HUES64 (cell line): ENCODE data around the gene CCDC141.
"Not testable (repeated sequence)": the region's sequence is repeated elsewhere in the genome, so short reads cannot be mapped to it uniquely, and the experiment has no call there.

Experiments used
- H3K27ac ChIP-seq: 2 replicates; pipeline ENCODE4 v1.7.0; 2013; ENCODE audit warnings: low read depth, low read length, inconsistent platforms
- H3K27me3 ChIP-seq: 2 replicates; pipeline ENCODE4 v1.6.1; 2013; ENCODE audit warnings: mild to moderate bottlenecking, low read length; ENCODE audit not compliant: insufficient read depth
- H3K36me3 ChIP-seq: 2 replicates; pipeline ENCODE4 v1.6.1; 2013; ENCODE audit warnings: mild to moderate bottlenecking, low read length; ENCODE audit not compliant: insufficient read depth
- H3K4me1 ChIP-seq: 2 replicates; pipeline ENCODE4 v1.6.1; 2013; ENCODE audit warnings: mild to moderate bottlenecking, low read length, moderate library complexity; ENCODE audit not compliant: insufficient read depth
- H3K4me3 ChIP-seq: 2 replicates; pipeline ENCODE4 v1.5.1; 2013; ENCODE audit warnings: mild to moderate bottlenecking, low read length, moderate library complexity
- H3K9ac ChIP-seq: 2 replicates; pipeline ENCODE4 v1.6.1; 2013; ENCODE audit warnings: mild to moderate bottlenecking, low read depth, low read length
- H3K9me3 ChIP-seq: 2 replicates; pipeline ENCODE4 v1.6.1; 2013; ENCODE audit warnings: low read depth, low read length; ENCODE audit not compliant: insufficient read depth
- WGBS: fragments of 150-250, 120-280 bp; methylation state at CpG from one replicate; pipeline ENCODE4 v1.1.7; 2013; ENCODE audit warnings: missing lambda C conversion rate; 5-methylcytosine and 5-hydroxymethylcytosine counted together

The CCDC141 gene

GRCh38 chr2:178999476-178999875, 50.5 kb downstream of the CCDC141 start:
- 93% methylated on average over 4 of the region's 4 CpGs for WGBS
- H3K9me3 ChIP-seq = 0 out of 2 replicates have a peak, but pooled peaks cover 4% of the 10 kb centered on the region
- no peaks in the 10 kb centered on the region for H3K27me3 ChIP-seq
- H3K27ac ChIP-seq = no peak overlapping the region
- no peak overlapping the region for H3K9ac ChIP-seq
- H3K4me3 ChIP-seq = no peak overlapping the region
- peaks cover 3% of the 10 kb centered on the region; the same call in 1 of the 2 replicates for H3K36me3 ChIP-seq
- H3K4me1 ChIP-seq = no peaks in the 10 kb centered on the region

GRCh38 chr2:178998539-178998938, 51.4 kb downstream of the CCDC141 start:
- no peak overlapping the region for H3K4me3 ChIP-seq
- H3K27ac ChIP-seq = no peak overlapping the region
- 92% methylated on average over 2 of the region's 2 CpGs for WGBS
- no peaks in the 10 kb centered on the region for H3K27me3 ChIP-seq
- H3K4me1 ChIP-seq = no peaks in the 10 kb centered on the region
- H3K9ac ChIP-seq = no peak overlapping the region
- peaks cover 3% of the 10 kb centered on the region; the same call in 1 of the 2 replicates for H3K36me3 ChIP-seq
- peaks cover 13% of the 10 kb centered on the region; the same call in 1 of the 2 replicates for H3K9me3 ChIP-seq

- Histone ChIP-seq H3K9ac (no peak overlapping the region), H3K4me3 (no peak overlapping the region), H3K27ac (no peak overlapping the region), H3K4me1 (no peaks in the 10 kb centered on the region), H3K9me3 (peaks cover 13% of the 10 kb centered on the region; the same call in 1 of the 2 replicates), H3K27me3 (no peaks in the 10 kb centered on the region), H3K36me3 (peaks cover 3% of the 10 kb centered on the region; the same call in 1 of the 2 replicates)
- 94% methylated on average over 1 of the region's 2 CpGs for WGBS
These were observed 52.5 kb downstream of the CCDC141 start for GRCh38 chr2:178997477-178997876.

GRCh38 chr2:178997067-178997466, 52.9 kb downstream of the CCDC141 start:
- Histone ChIP-seq H3K9ac (no peak overlapping the region), H3K36me3 (peaks cover 3% of the 10 kb centered on the region; the same call in 1 of the 2 replicates), H3K4me1 (no peaks in the 10 kb centered on the region), H3K4me3 (no peak overlapping the region), H3K9me3 (peaks cover 13% of the 10 kb centered on the region; the same call in 1 of the 2 replicates), H3K27ac (no peak overlapping the region), H3K27me3 (no peaks in the 10 kb centered on the region)
- WGBS = 100% methylated on average over 1 of the region's 1 CpG

- no peak overlapping the region for H3K4me3 ChIP-seq
- H3K27me3 ChIP-seq = no peaks in the 10 kb centered on the region
- no peaks in the 10 kb centered on the region for H3K4me1 ChIP-seq
- no peak overlapping the region for H3K27ac ChIP-seq
- no peak overlapping the region for H3K9ac ChIP-seq
- H3K36me3 ChIP-seq = peaks cover 3% of the 10 kb centered on the region; the same call in 1 of the 2 replicates
- WGBS = 82% methylated on average over 4 of the region's 4 CpGs
- peaks cover 13% of the 10 kb centered on the region; the same call in 1 of the 2 replicates for H3K9me3 ChIP-seq
These were observed 55.7 kb downstream of the CCDC141 start for GRCh38 chr2:178994264-178994663.

- no peak overlapping the region for H3K4me3 ChIP-seq
- no peaks in the 10 kb centered on the region for H3K4me1 ChIP-seq
- 91% methylated on average over 2 of the region's 2 CpGs for WGBS
- H3K36me3 ChIP-seq = peaks cover 3% of the 10 kb centered on the region; the same call in 1 of the 2 replicates
- H3K9me3 ChIP-seq = peaks cover 13% of the 10 kb centered on the region; the same call in 1 of the 2 replicates
- no peaks in the 10 kb centered on the region for H3K27me3 ChIP-seq
- no peak overlapping the region for H3K9ac ChIP-seq
- H3K27ac ChIP-seq = no peak overlapping the region
These were observed 56.1 kb downstream of the CCDC141 start for GRCh38 chr2:178993788-178994187.

- H3K9ac ChIP-seq, H3K27me3 ChIP-seq, H3K27ac ChIP-seq, H3K4me1 ChIP-seq, H3K36me3 ChIP-seq, H3K4me3 ChIP-seq: not testable (repeated sequence)
- H3K9me3 ChIP-seq = peaks cover 13% of the 10 kb centered on the region; the same call in 1 of the 2 replicates
- 73% methylated on average over 3 of the region's 3 CpGs for WGBS
These were observed 57.2 kb downstream of the CCDC141 start for GRCh38 chr2:178992719-178993118.

- no peaks in the 10 kb centered on the region for H3K27me3 ChIP-seq
- peaks cover 13% of the 10 kb centered on the region; the same call in 1 of the 2 replicates for H3K9me3 ChIP-seq
- no peak overlapping the region for H3K27ac ChIP-seq
- H3K36me3 ChIP-seq = no peaks in the 10 kb centered on the region
- no peaks in the 10 kb centered on the region for H3K4me1 ChIP-seq
- H3K9ac ChIP-seq = no peak overlapping the region
- H3K4me3 ChIP-seq = no peak overlapping the region
- 66% methylated on average over 4 of the region's 4 CpGs for whole genome bisulfite sequencing
These were observed 59.2 kb downstream of the CCDC141 start for GRCh38 chr2:178990533-178991241.

- H3K9me3 ChIP-seq, H3K27me3 ChIP-seq, H3K4me1 ChIP-seq, H3K36me3 ChIP-seq, H3K4me3 ChIP-seq, H3K27ac ChIP-seq, H3K9ac ChIP-seq: not testable (repeated sequence)
- WGBS = 100% methylated on average over 1 of the region's 1 CpG
These were observed 60.5 kb downstream of the CCDC141 start for GRCh38 chr2:178989424-178989823.

GRCh38 chr2:178982652-178983051, 67.3 kb downstream of the CCDC141 start:
- H3K9ac ChIP-seq, H3K27ac ChIP-seq: not testable (repeated sequence)
- WGBS = 86% methylated on average over 10 of the region's 10 CpGs

GRCh38 chr2:178980815-178981214, 69.1 kb downstream of the CCDC141 start:
- WGBS = 100% methylated on average over 1 of the region's 2 CpGs
- no peaks in the 10 kb centered on the region for H3K9me3 ChIP-seq
- H3K27ac ChIP-seq = no peak overlapping the region
- H3K4me3 ChIP-seq = no peak overlapping the region
- no peaks in the 10 kb centered on the region for H3K27me3 ChIP-seq
- no peak overlapping the region for H3K9ac ChIP-seq
- H3K36me3 ChIP-seq = no peaks in the 10 kb centered on the region
- no peaks in the 10 kb centered on the region for H3K4me1 ChIP-seq

More at GRCh38 chr2:178982652-178983051, 67.3 kb downstream of the CCDC141 start:
- not testable (repeated sequence) for H3K9me3 ChIP-seq, H3K4me3 ChIP-seq, H3K36me3 ChIP-seq, H3K27me3 ChIP-seq, H3K4me1 ChIP-seq
